HCT116 (cell line): ENCODE measurements around the gene MLX.

Source experiments
- EZH2 ChIP-seq: fragments of 200-600 bp; sonication (generic); IDR thresholded peaks from 2 replicates; pipeline ENCODE4 v1.6.1; 2017; ENCODE audit warnings: antibody characterized with exemption, mixed run types
- SIN3A ChIP-seq: IDR thresholded peaks from 2 replicates; pipeline ENCODE4 v1.6.1; 2012; ENCODE audit warnings: low read depth
- TCF7L2 ChIP-seq: IDR thresholded peaks from 2 replicates; pipeline ENCODE4 v1.7.0; 2011; ENCODE audit warnings: borderline replicate concordance, inconsistent platforms; ENCODE audit not compliant: insufficient read depth, insufficient read length; ENCODE audit errors: extremely low read depth
- ZNF274 ChIP-seq: fragments of 200-500 bp; sonication (Bioruptor generic); IDR thresholded peaks from 2 replicates; pipeline ENCODE4 v1.6.1; 2014; ENCODE audit warnings: mild to moderate bottlenecking, low read depth, low read length, inconsistent platforms
- TF ChIP-seq, protein P1 (sequence below), 3 experiments: fragments of 200-600 bp in 1 of 3; sonication (generic) in 1 of 3; IDR thresholded peaks in 2 of 3; conservative IDR thresholded peaks in 1 of 3; 2 replicates each; pipeline ENCODE4 v1.5.1; 2012 to 2017; ENCODE audit warnings: low read depth in 2 of 3, low read length in 2 of 3, antibody characterized with exemption in 1 of 3, borderline replicate concordance in 1 of 3, control low read depth in 1 of 3, mild to moderate bottlenecking in 1 of 3, mixed read lengths in 1 of 3, mixed run types in 1 of 3, moderate library complexity in 1 of 3; ENCODE audit not compliant: insufficient read depth in 1 of 3
- TF ChIP-seq, protein P2 (sequence below): IDR thresholded peaks from 2 replicates; pipeline ENCODE4 v1.6.1; 2012

- TF ChIP-seq TCF7L2 = no peak
- TF ChIP-seq, protein P1, sequence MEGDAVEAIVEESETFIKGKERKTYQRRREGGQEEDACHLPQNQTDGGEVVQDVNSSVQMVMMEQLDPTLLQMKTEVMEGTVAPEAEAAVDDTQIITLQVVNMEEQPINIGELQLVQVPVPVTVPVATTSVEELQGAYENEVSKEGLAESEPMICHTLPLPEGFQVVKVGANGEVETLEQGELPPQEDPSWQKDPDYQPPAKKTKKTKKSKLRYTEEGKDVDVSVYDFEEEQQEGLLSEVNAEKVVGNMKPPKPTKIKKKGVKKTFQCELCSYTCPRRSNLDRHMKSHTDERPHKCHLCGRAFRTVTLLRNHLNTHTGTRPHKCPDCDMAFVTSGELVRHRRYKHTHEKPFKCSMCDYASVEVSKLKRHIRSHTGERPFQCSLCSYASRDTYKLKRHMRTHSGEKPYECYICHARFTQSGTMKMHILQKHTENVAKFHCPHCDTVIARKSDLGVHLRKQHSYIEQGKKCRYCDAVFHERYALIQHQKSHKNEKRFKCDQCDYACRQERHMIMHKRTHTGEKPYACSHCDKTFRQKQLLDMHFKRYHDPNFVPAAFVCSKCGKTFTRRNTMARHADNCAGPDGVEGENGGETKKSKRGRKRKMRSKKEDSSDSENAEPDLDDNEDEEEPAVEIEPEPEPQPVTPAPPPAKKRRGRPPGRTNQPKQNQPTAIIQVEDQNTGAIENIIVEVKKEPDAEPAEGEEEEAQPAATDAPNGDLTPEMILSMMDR (IDR thresholded peaks at IDR 0.05 in 2 of 3, conservative IDR thresholded peaks at IDR 0.05 in 1 of 3; ENCODE audit: borderline replicate concordance in 1 of 3, insufficient read depth in 1 of 3, low read depth in 2 of 3, low read length in 2 of 3) = peak in 2 of 3 experiments; percentile 31 to 36; a peak in 3 of 6 replicates
- no peak for TF ChIP-seq EZH2
- no peak for TF ChIP-seq SIN3A
- TF ChIP-seq ZNF274 = no peak
- TF ChIP-seq, protein P2, sequence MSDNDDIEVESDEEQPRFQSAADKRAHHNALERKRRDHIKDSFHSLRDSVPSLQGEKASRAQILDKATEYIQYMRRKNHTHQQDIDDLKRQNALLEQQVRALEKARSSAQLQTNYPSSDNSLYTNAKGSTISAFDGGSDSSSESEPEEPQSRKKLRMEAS = peak; percentile 67
These were observed 35.2 kb upstream of the MLX start for GRCh38 chr17:42531455-42532354.
